Tibial nerve (tissue), 4 donors: ENCODE results near the gene IQCN. TPM values are rescaled to one million over a fixed set of nuclear protein-coding genes. Genes with fewer than 3 reads are reported as not detected.

ENCODE experiments used
- DNase-seq, 2 donors: peaks; one replicate each; pipeline ENCODE4 v3.0.0-alpha.2; 2019; ENCODE audit warnings: low spot score in 2 of 2
- H3K27ac ChIP-seq, 4 donors: fragments of 200-600 bp; sonication (generic) in 3 of 4; one replicate each; pipeline ENCODE4 v1.5.1; 2017 to 2019; ENCODE audit warnings: mild to moderate bottlenecking in 1 of 4
- H3K27me3 ChIP-seq, 2 donors: fragments of 200-600 bp; sonication (generic) in 1 of 2; one replicate each; pipeline versions ENCODE4 v1.5.1 to v1.6.0; 2017 to 2019
- H3K36me3 ChIP-seq, 3 donors: fragments of 200-600 bp; sonication (generic); one replicate each; pipeline ENCODE4 v1.5.1; 2018 to 2019
- H3K4me1 ChIP-seq, 4 donors: fragments of 200-600 bp; sonication (generic) in 3 of 4; one replicate each; pipeline ENCODE4 v1.5.1; 2017 to 2019
- H3K4me3 ChIP-seq, 4 donors: fragments of 200-600 bp; sonication (generic) in 3 of 4; one replicate each; pipeline ENCODE4 v1.5.1; 2017 to 2019; ENCODE audit warnings: mild to moderate bottlenecking in 1 of 4, moderate library complexity in 1 of 4
- H3K9me3 ChIP-seq, 4 donors: fragments of 200-600 bp; sonication (generic) in 3 of 4; one replicate each; pipeline ENCODE4 v1.5.1; 2017 to 2019
- CTCF ChIP-seq, 5 experiments: fragments of 200-600 bp in 3 of 5; fragments of 450-650 bp in 2 of 5; sonication (generic) in 3 of 5; IDR thresholded peaks; one replicate each; pipeline ENCODE4 v1.5.1; 2016 to 2019; ENCODE audit warnings: antibody characterized with exemption in 5 of 5, mild to moderate bottlenecking in 3 of 5, moderate library complexity in 2 of 5
- EP300 ChIP-seq, 2 donors: sonication (generic); formaldehyde crosslinking; IDR thresholded peaks; one replicate each; pipeline ENCODE4 v1.6.1; 2017; ENCODE audit warnings: antibody characterized with exemption in 2 of 2, mild to moderate bottlenecking in 1 of 2
- POLR2A ChIP-seq, 2 donors: fragments of 450-650 bp; IDR thresholded peaks; one replicate each; pipeline ENCODE4 v1.6.1; 2017; ENCODE audit warnings: antibody characterized with exemption in 2 of 2, mild to moderate bottlenecking in 2 of 2, moderate library complexity in 2 of 2
- whole genome bisulfite sequencing, 2 donors: methylation state at CpG; one replicate each; pipeline ENCODE4 v1.1.5; 2018; 5-methylcytosine and 5-hydroxymethylcytosine counted together
- total RNA-seq, 4 donors: library from RNA; depleted of rRNA; stranded (reverse); fragments of >200 nt; gene quantifications; one replicate each; pipeline ENCODE4 v1.1.0, GENCODE V29; 2016

The IQCN gene
- total RNA-seq, 4 donors from 2014 or later = 2.3 to 11.4 (median 8.2) TPM

GRCh38 chr19:18300930-18301717 is 26.9 kb upstream of the IQCN start:
- 31 to 33% methylated on average over 17 to 18 of the region's 18 CpGs for WGBS, 2 donors
- H3K9me3 ChIP-seq = no peaks in the 10 kb centered on the region

DNA sequence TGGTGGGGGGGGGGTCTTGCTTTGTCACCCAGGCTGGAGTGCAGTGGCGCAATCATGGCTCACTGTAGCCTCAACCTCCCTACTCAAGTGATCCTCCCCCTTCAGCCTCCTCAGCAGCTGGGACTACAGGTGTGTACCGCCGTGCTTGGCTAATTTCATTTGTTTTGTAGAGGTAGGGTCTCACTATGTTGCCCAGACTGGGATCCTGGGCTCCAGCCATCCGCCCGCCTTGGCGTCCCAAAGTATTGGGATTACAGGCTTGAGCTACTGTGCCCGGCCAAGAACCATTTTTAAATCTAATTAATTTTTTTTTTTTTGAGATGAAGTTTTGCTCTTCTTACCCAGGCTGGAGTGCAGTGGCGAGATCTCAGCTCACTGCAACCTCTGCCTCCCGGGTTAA is 25.4 kb upstream of the IQCN start:
- H3K27ac ChIP-seq = peak overlapping the region in 2 of 4 donors; percentile 99 to 100
- no peak overlapping the region for H3K4me3 ChIP-seq
- no peaks in the 10 kb centered on the region for H3K36me3 ChIP-seq
- no peak for DNase-seq
- H3K9me3 ChIP-seq = no peaks in the 10 kb centered on the region
- TF ChIP-seq EP300 (IDR thresholded peaks at IDR 0.05) = no peak
- no peak for TF ChIP-seq POLR2A (IDR thresholded peaks at IDR 0.05)
- no peak for TF ChIP-seq CTCF (IDR thresholded peaks at IDR 0.05)
- peaks cover 0 to 47% (median 32%) of the 10 kb centered on the region in 4 donors for H3K4me1 ChIP-seq
- H3K27me3 ChIP-seq = no peaks in the 10 kb centered on the region
- WGBS, 2 donors = 90 to 95% methylated on average over 9 of the region's 9 CpGs

More at GRCh38 chr19:18300930-18301717, 26.9 kb upstream of the IQCN start:
- peaks cover 4 to 60% (median 45%) of the 10 kb centered on the region in 4 donors for H3K4me1 ChIP-seq
- H3K27me3 ChIP-seq = no peaks in the 10 kb centered on the region
- no peak for TF ChIP-seq POLR2A (IDR thresholded peaks at IDR 0.05)
- TF ChIP-seq EP300 (IDR thresholded peaks at IDR 0.05) = peak in 1 of 2 donors; percentile 76
- DNase-seq = peak; percentile 58 to 63
- H3K36me3 ChIP-seq = no peaks in the 10 kb centered on the region
- H3K27ac ChIP-seq = peak overlapping the region; percentile 76 to 100 (median 97)
- H3K4me3 ChIP-seq = no peak overlapping the region

DNA sequence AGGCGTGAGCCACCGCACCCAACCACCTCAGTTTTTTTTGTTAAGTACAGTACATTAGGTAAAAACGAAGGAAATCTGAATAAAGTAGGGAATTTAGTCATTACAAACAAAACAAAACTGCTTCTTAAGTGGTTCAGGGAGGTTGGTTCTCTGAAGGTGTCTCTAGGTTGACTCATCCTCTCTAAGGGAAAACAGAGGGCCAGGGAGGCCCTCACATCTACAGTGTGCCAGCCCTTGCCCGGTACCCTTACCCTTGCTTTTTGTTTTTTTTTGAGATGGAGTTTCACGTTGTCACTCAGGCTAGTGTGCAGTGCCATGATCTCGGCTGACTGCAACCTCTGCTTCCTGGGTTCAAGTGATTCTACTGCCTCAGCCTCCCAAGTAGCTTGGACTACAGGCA is 24.3 kb upstream of the IQCN start:
- TF ChIP-seq POLR2A (IDR thresholded peaks at IDR 0.05) = no peak
- no peak for TF ChIP-seq CTCF (IDR thresholded peaks at IDR 0.05)
- no peak for TF ChIP-seq EP300 (IDR thresholded peaks at IDR 0.05)
- H3K4me3 ChIP-seq = no peak overlapping the region
- H3K9me3 ChIP-seq = no peaks in the 10 kb centered on the region
- no peaks in the 10 kb centered on the region for H3K27me3 ChIP-seq
- 71 to 74% methylated on average over 6 of the region's 6 CpGs for WGBS, 2 donors
- no peaks in the 10 kb centered on the region for H3K36me3 ChIP-seq
- no peak for DNase-seq
- peak overlapping the region in 1 of 4 donors; percentile 100 for H3K27ac ChIP-seq
- H3K4me1 ChIP-seq = peaks cover 0 to 42% (median 27%) of the 10 kb centered on the region in 4 donors

DNA sequence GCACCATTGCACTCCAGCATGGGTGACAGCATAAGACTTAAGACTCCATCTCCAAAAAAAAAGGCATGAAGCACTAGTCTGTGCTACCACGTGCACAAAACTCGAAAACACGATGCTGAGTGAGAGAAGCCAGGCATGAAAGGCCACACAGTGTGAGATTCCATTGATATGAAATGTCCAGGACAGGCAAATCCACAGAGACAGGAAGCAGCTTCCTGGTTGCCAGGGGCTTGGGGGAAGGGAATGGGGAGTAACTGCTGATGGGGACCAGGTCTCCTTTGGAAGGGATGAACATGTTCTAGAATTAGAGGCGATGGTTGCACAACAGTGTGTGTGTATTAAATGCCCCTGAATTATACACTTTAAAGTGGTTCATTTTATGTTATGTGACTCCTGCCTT is 23.1 kb upstream of the IQCN start:
- H3K36me3 ChIP-seq = no peaks in the 10 kb centered on the region
- 27 to 36% methylated on average over 4 of the region's 4 CpGs for WGBS, 2 donors
- H3K9me3 ChIP-seq = no peaks in the 10 kb centered on the region
- H3K4me1 ChIP-seq = peaks cover 0 to 40% (median 23%) of the 10 kb centered on the region in 4 donors
- H3K4me3 ChIP-seq = no peak overlapping the region
- DNase-seq = no peak
- TF ChIP-seq POLR2A (IDR thresholded peaks at IDR 0.05) = no peak
- TF ChIP-seq EP300 (IDR thresholded peaks at IDR 0.05) = no peak
- no peak for TF ChIP-seq CTCF (IDR thresholded peaks at IDR 0.05)
- peak overlapping the region in 1 of 4 donors; percentile 54 for H3K27ac ChIP-seq
- H3K27me3 ChIP-seq = no peaks in the 10 kb centered on the region

- no peak for TF ChIP-seq EP300 (IDR thresholded peaks at IDR 0.05)
- no peak for TF ChIP-seq CTCF (IDR thresholded peaks at IDR 0.05)
- Histone ChIP-seq H3K4me3 (no peak overlapping the region), H3K9me3 (no peaks in the 10 kb centered on the region), H3K27me3 (no peaks in the 10 kb centered on the region), H3K36me3 (no peaks in the 10 kb centered on the region), H3K4me1 (peaks cover 0 to 34% (median 23%) of the 10 kb centered on the region in 4 donors), H3K27ac (peak overlapping the region in 1 of 4 donors; percentile 97)
- 80 to 98% methylated on average over 4 of the region's 4 CpGs for WGBS, 2 donors
- no peak for DNase-seq
Measured at GRCh38 chr19:18295034-18295451, 20.8 kb upstream of the IQCN start.
